GM19467 (cell line): ENCODE data around the gene AP3D1.
A peak's percentile ranks its signal among the peaks of the same experiment; 100 is the strongest.
"Not testable (repeated sequence)": the region's sequence is repeated elsewhere in the genome, so short reads cannot be mapped to it uniquely, and the experiment has no call there.

Experiments used
- ATAC-seq: cut with Tn5 transposase; IDR thresholded peaks from one replicate; pipeline ENCODE4 v1.9.1; 2021; ENCODE audit warnings: mild to moderate bottlenecking, moderate library complexity; ENCODE audit not compliant: unreplicated experiment

AP3D1 gene

DNA sequence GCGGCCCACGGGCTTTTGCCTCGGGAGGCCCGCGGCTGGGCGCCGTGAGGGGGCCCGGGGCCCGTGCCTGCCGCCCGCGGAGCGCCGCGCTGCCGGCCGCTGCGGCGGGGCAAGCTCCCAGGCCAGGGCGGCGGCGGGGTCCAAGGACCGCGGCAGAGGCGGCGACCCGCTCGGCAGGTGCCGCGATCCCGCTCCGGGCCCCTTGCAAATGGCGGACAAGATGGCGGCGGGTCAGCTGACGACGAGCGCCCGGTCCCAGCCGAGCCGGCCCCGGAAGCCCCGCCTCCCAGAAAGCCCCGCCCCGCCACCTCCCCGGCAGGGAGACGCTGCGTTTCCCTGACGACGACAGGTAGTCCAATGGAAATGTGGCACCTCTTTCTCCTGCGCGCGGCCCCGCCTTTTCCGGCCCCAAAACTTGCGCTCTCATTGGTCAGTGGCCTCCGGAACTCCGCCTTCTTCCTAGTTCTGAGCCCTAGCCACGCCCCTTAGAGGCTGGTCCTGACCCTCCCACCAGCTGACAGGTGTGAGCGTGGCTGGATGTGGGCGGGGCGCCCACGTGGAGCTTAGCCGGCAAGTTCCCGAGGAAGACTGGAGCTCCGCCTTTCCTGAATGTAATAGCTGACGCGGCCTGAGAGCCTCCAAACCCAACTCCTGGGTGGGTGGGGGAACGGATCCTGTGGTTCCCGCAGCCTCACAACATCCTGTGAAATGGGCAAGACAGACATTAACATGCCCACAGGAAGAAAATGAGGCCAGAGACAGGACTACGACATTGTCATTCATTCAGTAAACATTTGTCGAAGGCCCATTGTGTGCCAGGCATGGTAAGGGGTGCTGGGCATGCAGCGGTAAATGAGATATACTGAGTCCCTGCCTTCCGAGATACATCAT is at the start of gene AP3D1:
AP3D1 (minus strand) TSS at position 228 of the 891 bp plus-strand sequence. CDS start 232 bp downstream, outside the sequence.
- ATAC-seq: peak; percentile 81

GRCh38 chr19:2200624-2201294 is 49.4 kb upstream of the AP3D1 start:
- not testable (repeated sequence) for ATAC-seq

DNA sequence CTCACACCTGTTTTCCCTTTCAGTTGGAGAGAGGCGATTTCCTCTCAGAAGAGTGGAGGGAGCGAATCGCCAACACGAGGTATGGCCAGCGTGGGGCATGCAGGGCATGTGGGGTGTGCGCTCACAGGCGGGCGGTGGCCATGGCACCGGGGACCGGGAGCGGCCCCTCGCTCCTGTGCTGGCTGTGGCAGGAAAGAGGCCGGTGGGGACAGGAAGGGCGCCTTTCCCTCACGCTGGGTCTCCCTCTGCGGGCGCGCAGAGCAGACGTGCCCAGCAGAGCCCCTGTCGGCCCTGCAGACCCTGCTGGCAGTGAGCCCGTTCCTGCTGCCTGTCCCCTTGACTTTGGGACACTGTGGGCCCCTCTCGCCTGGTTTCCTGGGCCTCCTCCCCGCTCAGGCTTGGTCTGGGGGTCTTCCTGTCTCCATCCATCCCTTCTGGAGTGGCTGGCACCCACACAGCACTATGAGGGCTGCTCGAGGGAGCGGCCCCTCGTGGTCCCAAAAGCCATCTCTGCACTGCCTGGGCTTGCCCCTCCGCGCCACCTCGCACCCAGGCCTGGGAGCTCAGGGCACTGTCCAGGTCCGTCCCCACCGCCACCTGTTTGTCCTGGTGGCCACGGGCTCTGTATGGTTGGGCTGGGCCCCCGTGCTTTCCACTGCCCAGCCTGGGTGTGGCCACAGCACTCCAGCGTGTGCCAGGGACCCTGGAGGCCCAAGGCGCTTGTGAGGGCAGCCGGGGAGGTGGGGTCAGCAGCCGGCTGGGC is 48.7 kb upstream of the AP3D1 start:
- no peak for ATAC-seq

- ATAC-seq: no peak
Measured at GRCh38 chr19:2199215-2199614, 47.8 kb upstream of the AP3D1 start.

- ATAC-seq: no peak
Measured at GRCh38 chr19:2198317-2198716, 47.0 kb upstream of the AP3D1 start.

DNA sequence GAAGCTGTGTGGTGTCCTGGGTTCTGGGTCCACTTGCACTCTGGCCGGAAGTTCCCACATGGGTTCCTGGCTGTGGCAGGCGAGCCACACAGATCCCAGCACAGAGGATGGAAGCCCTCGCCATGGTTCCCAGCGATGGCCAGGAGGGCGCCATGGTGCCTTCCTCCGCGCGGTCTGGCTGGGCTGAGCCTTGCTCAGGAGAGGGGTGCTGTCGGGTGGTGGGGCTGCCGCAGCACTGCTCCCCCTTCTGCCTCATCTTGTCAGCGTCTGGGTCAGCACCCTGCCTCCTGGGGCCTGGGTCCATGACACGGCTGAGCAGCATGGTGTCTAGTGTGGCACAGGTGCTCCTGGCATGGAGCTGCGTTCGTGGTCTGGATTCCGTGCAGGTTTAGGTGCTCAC is 45.9 kb upstream of the AP3D1 start:
- ATAC-seq: no peak

GRCh38 chr19:2195914-2196313 is 44.5 kb upstream of the AP3D1 start:
- ATAC-seq: no peak

GRCh38 chr19:2195361-2195760 is 44.0 kb upstream of the AP3D1 start:
- ATAC-seq: no peak

GRCh38 chr19:2194513-2195078 is 43.2 kb upstream of the AP3D1 start:
- no peak for ATAC-seq

GRCh38 chr19:2193807-2194206 is 42.4 kb upstream of the AP3D1 start:
- ATAC-seq: no peak

GRCh38 chr19:2192862-2193261 is 41.5 kb upstream of the AP3D1 start:
- no peak for ATAC-seq

DNA sequence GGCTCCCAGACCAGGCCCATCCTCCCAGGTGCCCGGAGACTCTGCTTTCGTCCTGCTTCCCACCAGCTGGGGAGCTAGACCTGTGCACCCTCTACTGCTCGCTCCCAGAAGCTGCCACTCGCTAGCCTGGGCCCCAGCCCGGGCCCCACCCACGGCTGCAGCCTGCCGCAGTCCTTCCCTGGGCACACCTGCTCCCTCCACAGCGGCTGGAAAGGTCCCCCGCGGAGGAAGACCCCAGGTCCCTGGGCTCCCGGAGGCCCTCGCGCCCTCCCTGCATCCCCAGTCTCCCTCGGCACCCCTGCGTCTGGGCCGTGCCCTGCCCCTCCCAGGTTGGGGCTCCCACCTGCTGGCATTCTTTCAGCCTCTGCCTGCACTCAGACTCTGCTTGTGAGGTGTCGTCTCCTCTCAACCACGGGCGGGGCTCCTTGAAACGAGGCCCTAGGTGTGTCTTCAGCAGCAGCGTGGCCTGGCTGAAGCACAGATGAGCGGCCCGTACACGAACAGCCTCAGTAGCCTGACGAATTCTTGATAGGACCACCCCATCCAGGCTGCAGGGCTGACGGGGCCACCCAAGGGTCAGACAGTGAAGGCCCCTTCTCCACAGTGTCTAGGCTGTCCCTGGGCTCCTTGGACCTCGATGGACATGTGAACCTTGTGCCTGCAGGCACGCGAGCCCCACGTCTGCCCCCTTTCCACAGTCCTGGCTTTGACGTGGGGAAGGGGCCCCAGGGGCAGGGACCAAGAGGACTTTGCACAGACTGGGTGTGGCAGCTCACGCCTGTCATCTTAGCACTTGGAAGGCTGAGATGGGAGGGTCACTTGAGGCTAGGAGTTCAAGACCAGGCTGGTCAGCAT is 40.3 kb upstream of the AP3D1 start:
- ATAC-seq: no peak

- no peak for ATAC-seq
Measured at GRCh38 chr19:2190848-2191455, 39.6 kb upstream of the AP3D1 start.

DNA sequence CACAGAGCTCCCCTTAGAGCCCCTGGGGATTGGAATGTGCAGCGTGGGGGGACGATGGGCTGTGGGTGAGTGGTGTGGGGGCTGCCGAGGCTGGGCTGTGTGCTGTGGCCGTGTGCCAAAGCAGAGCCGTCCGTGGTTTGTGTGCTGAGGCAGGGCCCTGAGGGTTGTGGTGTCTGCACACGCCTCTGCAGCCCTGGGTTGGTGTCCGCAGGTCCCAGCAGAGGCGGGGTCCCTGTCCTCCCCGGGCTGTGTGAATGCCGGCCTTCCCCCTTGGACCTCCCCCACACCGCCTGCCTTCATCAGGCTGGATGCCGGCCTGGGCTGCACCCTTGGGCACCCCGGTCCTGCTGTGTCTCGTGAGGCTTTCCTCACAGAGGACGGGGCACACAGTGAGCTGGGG is 38.5 kb upstream of the AP3D1 start:
- ATAC-seq: no peak

DNA sequence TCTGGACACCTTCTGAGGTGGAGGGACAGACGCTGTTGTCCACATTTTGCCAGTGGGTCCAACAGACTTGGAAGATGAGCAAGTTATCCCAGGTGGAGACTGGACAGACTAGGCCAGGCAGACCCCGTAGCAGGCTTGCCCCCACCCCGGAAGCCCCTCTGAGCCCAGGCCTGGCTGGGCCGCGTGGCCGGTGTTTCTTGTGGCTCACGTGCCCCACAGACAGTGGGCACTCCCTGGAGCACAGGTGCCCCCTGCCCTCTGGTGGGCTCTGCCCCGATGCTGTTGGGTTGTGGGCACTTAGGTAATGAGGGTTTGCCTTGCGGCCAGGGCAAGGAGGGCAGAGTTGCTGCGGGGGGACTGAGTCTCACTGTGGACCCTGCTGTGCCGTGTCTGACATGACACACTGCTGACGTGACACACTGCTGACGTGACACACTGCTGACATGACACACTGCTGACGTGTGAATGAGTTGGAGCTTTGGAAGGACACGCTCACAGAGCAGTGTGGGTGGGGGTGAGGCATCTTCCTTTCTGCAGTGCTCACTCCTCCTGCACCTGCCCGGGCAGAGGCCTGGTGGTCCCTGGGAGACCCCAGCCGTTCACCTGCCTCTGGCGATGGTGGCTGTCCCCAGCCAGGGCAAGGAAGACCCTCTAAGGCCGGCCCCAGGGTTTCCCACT is 37.5 kb upstream of the AP3D1 start:
- no peak for ATAC-seq

DNA sequence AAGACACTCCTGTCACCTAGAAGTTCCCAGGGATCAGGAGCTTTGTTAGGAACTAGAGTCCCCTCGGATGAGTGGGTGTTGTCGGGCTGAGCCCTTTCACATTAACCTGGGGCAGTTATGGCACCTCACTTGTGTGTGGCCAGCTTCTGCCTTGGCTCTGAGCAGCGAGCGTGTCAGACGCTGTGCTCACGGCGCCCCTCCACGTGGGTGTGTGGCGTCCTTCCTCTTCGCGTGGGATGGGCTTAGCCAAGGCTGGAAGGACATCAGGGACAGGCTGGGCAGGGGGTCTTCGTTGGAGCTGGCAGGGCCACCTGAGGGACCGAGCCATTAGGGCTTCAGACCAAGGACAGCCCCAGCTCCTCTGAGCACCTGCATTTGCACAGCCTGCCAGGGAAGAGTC is 35.8 kb upstream of the AP3D1 start:
- no peak for ATAC-seq

DNA sequence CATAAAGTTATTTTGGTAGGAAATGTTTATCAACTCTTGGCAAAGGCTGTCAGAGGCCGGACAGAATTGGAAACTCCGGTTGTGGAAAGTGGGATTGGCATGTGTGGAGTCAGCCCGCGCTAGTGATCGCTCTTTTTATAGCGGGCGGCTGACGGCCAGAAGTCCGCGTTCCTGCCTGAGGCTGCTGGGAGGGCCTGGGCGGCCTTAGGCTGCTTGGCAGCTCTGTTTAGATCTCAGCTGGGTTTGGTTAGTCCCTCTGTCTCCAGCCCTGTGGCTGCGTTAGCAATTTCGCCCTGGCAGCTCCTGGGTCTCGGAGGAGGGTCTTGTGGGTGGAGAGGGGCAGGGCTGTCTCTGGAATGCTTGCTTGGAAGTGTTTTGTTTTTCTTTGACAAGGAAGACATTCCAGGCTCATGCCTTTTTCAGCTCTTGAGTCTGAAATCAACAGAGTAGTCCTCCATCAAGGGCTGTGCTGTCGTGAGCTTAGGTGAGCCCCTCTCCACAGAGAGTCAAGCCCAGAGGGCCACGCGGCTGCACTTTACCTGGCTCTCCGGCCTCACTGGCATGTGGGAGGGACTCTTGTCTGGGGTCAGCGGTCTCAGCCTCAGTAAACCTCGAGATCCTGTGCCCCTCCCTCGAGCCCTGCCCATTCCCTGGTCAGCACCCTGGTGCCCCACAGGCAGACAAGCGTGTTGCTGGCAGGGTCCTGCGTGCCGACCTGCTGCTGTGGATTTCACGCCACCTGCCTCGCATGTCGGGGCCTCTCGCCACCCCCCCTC is 34.9 kb upstream of the AP3D1 start:
- ATAC-seq: no peak

- no peak for ATAC-seq
Measured at GRCh38 chr19:2185734-2186070, 34.3 kb upstream of the AP3D1 start.
